IPS-18c (cell line): ENCODE measurements around the gene FGFRL1.

Experiments
- H3K4me3 ChIP-seq: 2 replicates; pipeline ENCODE4 v1.7.0; 2013; ENCODE audit warnings: low read depth, mild to moderate bottlenecking, low read length, moderate library complexity; ENCODE audit not compliant: insufficient read depth
- H3K9me3 ChIP-seq: one replicate; pipeline ENCODE4 v1.6.1; 2013; ENCODE audit warnings: mild to moderate bottlenecking, low read length, moderate library complexity; ENCODE audit not compliant: control insufficient read depth, insufficient read depth

FGFRL1 gene

DNA sequence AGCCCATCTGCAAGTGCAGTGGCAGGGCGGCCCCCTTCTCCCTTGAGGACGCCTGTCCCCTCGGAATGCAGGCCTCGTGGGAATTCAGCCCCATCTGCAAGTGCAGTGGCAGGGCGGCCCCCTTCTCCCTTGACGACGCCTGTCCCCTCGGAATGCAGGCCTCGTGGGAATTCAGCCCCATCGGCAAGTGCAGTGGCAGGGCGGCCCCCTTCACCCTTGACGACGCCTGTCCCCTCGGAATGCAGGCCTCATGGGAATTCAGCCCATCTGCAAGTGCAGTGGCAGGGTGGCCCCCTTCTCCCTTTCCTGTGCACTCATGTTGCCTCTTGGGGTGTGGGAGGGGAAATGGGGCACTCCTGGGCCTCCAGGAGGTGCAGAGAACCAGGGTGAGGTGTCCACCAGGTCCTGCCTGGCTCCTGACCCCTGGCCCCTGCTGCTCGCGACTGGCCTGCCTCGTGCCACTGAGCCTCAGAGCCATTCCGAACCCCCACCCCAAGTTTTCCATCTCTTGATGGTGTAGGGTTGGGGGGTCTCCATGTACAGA lies 11.5 kb upstream of the FGFRL1 start:
- no peak overlapping the region for H3K4me3 ChIP-seq

GRCh38 chr4:1000686-1001260 lies 10.7 kb upstream of the FGFRL1 start:
- H3K9me3 ChIP-seq: no peaks in the 10 kb centered on the region
- no peak overlapping the region for H3K4me3 ChIP-seq

More for the DNA sequence above, 11.5 kb upstream of the FGFRL1 start:
- no peaks in the 10 kb centered on the region for H3K9me3 ChIP-seq

GRCh38 chr4:1001561-1002130 lies 9.8 kb upstream of the FGFRL1 start:
- Histone ChIP-seq H3K4me3 (peak overlapping the region; percentile 31; the same call in 1 of the 2 replicates), H3K9me3 (no peaks in the 10 kb centered on the region)

DNA sequence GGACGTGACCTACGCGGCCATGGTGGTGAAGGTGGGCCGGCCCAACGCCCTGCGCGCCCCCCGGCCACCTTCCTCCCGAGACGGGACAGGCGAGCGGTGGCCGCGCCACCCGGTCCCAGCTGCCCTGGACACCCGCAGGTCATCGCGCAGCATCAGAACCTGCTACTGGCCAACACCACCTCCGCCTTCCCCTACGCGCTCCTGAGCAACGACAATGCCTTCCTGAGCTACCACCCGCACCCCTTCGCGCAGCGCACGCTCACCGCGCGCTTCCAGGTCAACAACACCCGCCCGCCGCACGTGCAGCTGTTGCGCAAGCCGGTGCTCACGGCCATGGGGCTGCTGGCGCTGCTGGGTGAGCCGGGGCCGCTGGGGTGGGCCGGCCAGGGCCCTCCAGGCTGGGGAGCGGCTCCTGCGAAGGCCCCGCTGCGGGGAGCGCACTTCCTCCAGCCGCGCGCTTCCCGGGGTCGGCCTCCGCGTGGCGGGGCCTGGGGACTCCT lies 9.2 kb upstream of the FGFRL1 start:
- Histone ChIP-seq H3K4me3 (peak overlapping the region; percentile 31; the same call in 1 of the 2 replicates), H3K9me3 (no peaks in the 10 kb centered on the region)

GRCh38 chr4:1002631-1003251 lies 8.7 kb upstream of the FGFRL1 start:
- Histone ChIP-seq H3K4me3 (peak overlapping the region; percentile 31; the same call in 1 of the 2 replicates), H3K9me3 (no peaks in the 10 kb centered on the region)

GRCh38 chr4:1003271-1004070 lies 8.0 kb upstream of the FGFRL1 start:
- Histone ChIP-seq H3K4me3 (no peak overlapping the region), H3K9me3 (no peaks in the 10 kb centered on the region)

GRCh38 chr4:1004071-1004418 lies 7.4 kb upstream of the FGFRL1 start:
- H3K4me3 ChIP-seq: no peak overlapping the region
- no peaks in the 10 kb centered on the region for H3K9me3 ChIP-seq

- Histone ChIP-seq H3K9me3 (no peaks in the 10 kb centered on the region), H3K4me3 (no peak overlapping the region)
These were observed 6.6 kb upstream of the FGFRL1 start for GRCh38 chr4:1004557-1005485.

DNA sequence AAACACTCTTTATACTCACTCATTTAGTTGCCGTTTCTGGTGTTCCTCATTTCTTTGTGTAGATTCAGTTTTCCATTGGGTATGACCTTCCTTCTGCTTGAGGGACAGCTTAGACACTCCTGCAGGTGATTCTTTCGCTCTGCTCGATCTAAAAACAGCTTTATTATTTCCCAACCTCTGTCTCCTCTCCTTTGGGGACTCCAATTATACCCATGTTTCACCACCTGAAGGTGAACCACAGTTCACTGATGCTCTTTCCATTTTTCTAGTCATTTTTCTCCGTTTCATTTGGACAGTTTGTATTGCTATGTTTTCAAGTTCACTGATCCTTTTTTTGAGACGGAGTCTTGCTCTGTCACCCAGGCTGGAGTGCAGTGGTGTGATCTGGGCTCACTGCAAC lies 4.6 kb upstream of the FGFRL1 start:
- Histone ChIP-seq H3K9me3 (no peaks in the 10 kb centered on the region), H3K4me3 (no peak overlapping the region)

- Histone ChIP-seq H3K4me3 (peak overlapping the region; percentile 50), H3K9me3 (no peaks in the 10 kb centered on the region)
These were observed 2.4 kb upstream of the FGFRL1 start for GRCh38 chr4:1008840-1009541.

GRCh38 chr4:1009542-1010394 lies 1.7 kb upstream of the FGFRL1 start:
- Histone ChIP-seq H3K9me3 (no peaks in the 10 kb centered on the region), H3K4me3 (peak overlapping the region; percentile 50)

GRCh38 chr4:1010395-1011021 lies 918 bp upstream of the FGFRL1 start:
- Histone ChIP-seq H3K9me3 (peaks cover 2% of the 10 kb centered on the region), H3K4me3 (peak overlapping the region; percentile 44)

- H3K4me3 ChIP-seq: no peak overlapping the region
These were observed 224 bp downstream of the FGFRL1 start for GRCh38 chr4:1011666-1012033.

GRCh38 chr4:1012034-1012739 lies 761 bp downstream of the FGFRL1 start:
- Histone ChIP-seq H3K4me3 (peak overlapping the region; percentile 41; the same call in 1 of the 2 replicates), H3K9me3 (peaks cover 2% of the 10 kb centered on the region)

More at GRCh38 chr4:1011666-1012033, 224 bp downstream of the FGFRL1 start:
- peaks cover 2% of the 10 kb centered on the region for H3K9me3 ChIP-seq
